Measurements from ENCODE around the gene TGM6.

DNA sequence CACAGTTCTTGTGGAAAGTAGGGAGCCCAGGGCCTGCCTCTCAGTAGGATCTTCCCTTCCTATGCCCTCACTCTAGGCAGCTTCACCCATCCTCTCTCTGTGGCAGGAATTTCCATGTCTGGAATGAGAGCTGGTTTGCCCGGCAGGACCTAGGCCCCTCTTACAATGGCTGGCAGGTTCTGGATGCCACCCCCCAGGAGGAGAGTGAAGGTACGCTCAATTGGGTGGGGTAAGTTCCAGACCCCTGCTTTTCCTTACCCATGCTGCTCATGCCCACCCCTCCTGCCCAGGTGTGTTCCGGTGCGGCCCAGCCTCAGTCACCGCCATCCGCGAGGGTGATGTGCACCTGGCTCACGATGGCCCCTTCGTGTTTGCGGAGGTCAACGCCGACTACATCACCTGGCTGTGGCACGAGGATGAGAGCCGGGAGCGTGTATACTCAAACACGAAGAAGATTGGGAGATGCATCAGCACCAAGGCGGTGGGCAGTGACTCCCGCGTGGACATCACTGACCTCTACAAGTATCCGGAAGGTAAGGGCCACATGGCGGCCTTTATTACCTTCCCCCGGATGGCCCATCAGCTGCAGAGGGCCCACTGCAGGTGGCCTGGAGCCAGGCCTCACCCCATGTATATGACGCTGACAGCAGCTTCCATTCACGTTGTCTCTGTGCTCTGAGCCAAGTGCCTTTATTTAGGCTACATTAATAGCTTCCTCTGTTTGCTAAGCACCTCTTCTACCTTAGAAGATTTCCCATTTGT lies 22.8 kb downstream of the TGM6 start:
- TF ChIP-seq, protein P1, sequence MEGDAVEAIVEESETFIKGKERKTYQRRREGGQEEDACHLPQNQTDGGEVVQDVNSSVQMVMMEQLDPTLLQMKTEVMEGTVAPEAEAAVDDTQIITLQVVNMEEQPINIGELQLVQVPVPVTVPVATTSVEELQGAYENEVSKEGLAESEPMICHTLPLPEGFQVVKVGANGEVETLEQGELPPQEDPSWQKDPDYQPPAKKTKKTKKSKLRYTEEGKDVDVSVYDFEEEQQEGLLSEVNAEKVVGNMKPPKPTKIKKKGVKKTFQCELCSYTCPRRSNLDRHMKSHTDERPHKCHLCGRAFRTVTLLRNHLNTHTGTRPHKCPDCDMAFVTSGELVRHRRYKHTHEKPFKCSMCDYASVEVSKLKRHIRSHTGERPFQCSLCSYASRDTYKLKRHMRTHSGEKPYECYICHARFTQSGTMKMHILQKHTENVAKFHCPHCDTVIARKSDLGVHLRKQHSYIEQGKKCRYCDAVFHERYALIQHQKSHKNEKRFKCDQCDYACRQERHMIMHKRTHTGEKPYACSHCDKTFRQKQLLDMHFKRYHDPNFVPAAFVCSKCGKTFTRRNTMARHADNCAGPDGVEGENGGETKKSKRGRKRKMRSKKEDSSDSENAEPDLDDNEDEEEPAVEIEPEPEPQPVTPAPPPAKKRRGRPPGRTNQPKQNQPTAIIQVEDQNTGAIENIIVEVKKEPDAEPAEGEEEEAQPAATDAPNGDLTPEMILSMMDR (IDR thresholded peaks at IDR 0.05), result no peak
- no peak for TF ChIP-seq POLR2A (IDR thresholded peaks at IDR 0.05)

Measured in breast epithelium (tissue), 3 donors.